RPMI7951 (cell line): ENCODE measurements around the gene JAML. TPM values are rescaled to one million over a fixed set of nuclear protein-coding genes. Genes with fewer than 3 reads are reported as not detected.

Experiments
- DNase-seq: peaks from one replicate; pipeline ENCODE4 v3.0.0-alpha.2; 2012; ENCODE audit warnings: low read depth
- total RNA-seq: library from RNA; depleted of rRNA; stranded (reverse); fragments of >200 nt; shearing (Covaris generic); gene quantifications from 2 replicates; pipeline ENCODE4 v1.2.3, GENCODE V29; 2014

The JAML gene
- total RNA-seq, 1 experiment from 2014 or later: not detected

GRCh38 chr11:118215765-118216164 lies 9.0 kb downstream of the JAML start:
- DNase-seq: no peak

- no peak for DNase-seq
Observed at GRCh38 chr11:118215262-118215661, 9.5 kb downstream of the JAML start.

- no peak for DNase-seq
Observed at GRCh38 chr11:118214210-118214914, 10.4 kb downstream of the JAML start.

- no peak for DNase-seq
Observed at GRCh38 chr11:118213781-118214180, 11.0 kb downstream of the JAML start.

GRCh38 chr11:118213201-118213600 lies 11.6 kb downstream of the JAML start:
- DNase-seq: no peak

- DNase-seq: no peak
Observed at GRCh38 chr11:118212781-118213191, 12.0 kb downstream of the JAML start.

GRCh38 chr11:118212131-118212725 lies 12.6 kb downstream of the JAML start:
- DNase-seq: no peak

GRCh38 chr11:118211006-118211405 lies 13.8 kb downstream of the JAML start:
- no peak for DNase-seq

- DNase-seq: no peak
Observed at GRCh38 chr11:118210323-118210722, 14.5 kb downstream of the JAML start.

- no peak for DNase-seq
Observed at GRCh38 chr11:118209033-118209432, 15.8 kb downstream of the JAML start.

- no peak for DNase-seq
Observed at GRCh38 chr11:118207079-118207478, 17.7 kb downstream of the JAML start.

- DNase-seq: no peak
Observed at GRCh38 chr11:118206391-118207031, 18.3 kb downstream of the JAML start.

GRCh38 chr11:118205606-118206378 lies 19.0 kb downstream of the JAML start:
- DNase-seq: no peak

GRCh38 chr11:118202599-118203422 lies 22.0 kb downstream of the JAML start:
- DNase-seq: no peak

- DNase-seq: no peak
Observed at GRCh38 chr11:118201966-118202365, 22.8 kb downstream of the JAML start.

- no peak for DNase-seq
Observed at GRCh38 chr11:118200901-118201680, 23.7 kb downstream of the JAML start.

GRCh38 chr11:118200497-118200896 lies 24.3 kb downstream of the JAML start:
- DNase-seq: no peak

- DNase-seq: no peak
Observed at GRCh38 chr11:118199135-118199534, 25.7 kb downstream of the JAML start.

GRCh38 chr11:118198370-118198769 lies 26.4 kb downstream of the JAML start:
- peak; percentile 56 for DNase-seq

- DNase-seq: peak; percentile 80
Observed at GRCh38 chr11:118194835-118195627, 29.8 kb downstream of the JAML start.
